Measurements from ENCODE around the gene XPNPEP3.

Gene XPNPEP3

GRCh38 chr22:40950962-40951794, 94.2 kb downstream of the XPNPEP3 start, which contains the start of gene RBX1 (continued):
- TF ChIP-seq ZNF658 (tag by site-specific recombination; IDR thresholded peaks at IDR 0.05) (no peak), ZNF791 (tag by site-specific recombination; IDR thresholded peaks at IDR 0.05) (no peak), ZNF335 (tag by site-specific recombination; conservative IDR thresholded peaks at IDR 0.05) (0 out of 2 replicates have a peak, but pooled peaks have one; percentile 25), ZNF302 (tag by site-specific recombination; IDR thresholded peaks at IDR 0.05; ENCODE audit: low read depth) (no peak), TSHZ1 (tag by site-specific recombination; IDR thresholded peaks at IDR 0.05; ENCODE audit: borderline replicate concordance) (no peak), IKZF3 (tag by site-specific recombination; IDR thresholded peaks at IDR 0.05) (0 out of 2 replicates have a peak, but pooled peaks have one; percentile 9), ZNF580 (tag by site-specific recombination; IDR thresholded peaks at IDR 0.05) (peak; percentile 99), HOXD13 (CRISPR knock-in tag; IDR thresholded peaks at IDR 0.05; ENCODE audit: borderline replicate concordance) (no peak), GFI1B (tag by site-specific recombination; IDR thresholded peaks at IDR 0.05) (no peak), KLF17 (tag by site-specific recombination; IDR thresholded peaks at IDR 0.05) (peak; percentile 83), SP2 (tag by site-specific recombination; IDR thresholded peaks at IDR 0.05) (peak; percentile 93), ZNF18 (tag by site-specific recombination; IDR thresholded peaks at IDR 0.05) (no peak), ZNF214 (tag by site-specific recombination; IDR thresholded peaks at IDR 0.05; ENCODE audit: borderline replicate concordance) (no peak), KLF7 (tag by site-specific recombination; IDR thresholded peaks at IDR 0.05; ENCODE audit: borderline replicate concordance) (peak; percentile 11; the same call in 1 of the 2 replicates), ZNF26 (tag by site-specific recombination; IDR thresholded peaks at IDR 0.05) (no peak), ZFHX2 (tag by site-specific recombination; conservative IDR thresholded peaks at IDR 0.05) (peak; percentile 82), ZNF664 (tag by site-specific recombination; IDR thresholded peaks at IDR 0.05) (no peak), SP3 (tag by site-specific recombination; IDR thresholded peaks at IDR 0.05) (peak; percentile 94), PRDM4 (tag by site-specific recombination; IDR thresholded peaks at IDR 0.05) (no peak; the same call in 1 of the 2 replicates), ZNF645 (tag by site-specific recombination; IDR thresholded peaks at IDR 0.05) (no peak), ZNF16 (tag by site-specific recombination; IDR thresholded peaks at IDR 0.05; ENCODE audit: low read depth) (no peak), ZNF211 (tag by site-specific recombination; IDR thresholded peaks at IDR 0.05; ENCODE audit: low read depth) (no peak), FEZF1 (tag by site-specific recombination; IDR thresholded peaks at IDR 0.05) (no peak), ZNF624 (tag by site-specific recombination; IDR thresholded peaks at IDR 0.05) (no peak), ZNF433 (tag by site-specific recombination; IDR thresholded peaks at IDR 0.05; ENCODE audit: low read depth) (no peak), OSR2 (tag by site-specific recombination; IDR thresholded peaks at IDR 0.05) (0 out of 2 replicates have a peak, but pooled peaks have one; percentile 6), ZNF19 (tag by site-specific recombination; IDR thresholded peaks at IDR 0.05; ENCODE audit: low read depth) (no peak), ZNF48 (tag by site-specific recombination; IDR thresholded peaks at IDR 0.05) (no peak)
